ENCODE measurements around the gene C22orf39. TPM values are rescaled to one million over a fixed set of nuclear protein-coding genes. Genes with fewer than 3 reads are reported as not detected.
A peak's percentile ranks its signal among the peaks of the same experiment; 100 is the strongest.

Gene C22orf39
- total and polyA plus RNA-seq, 4 donors = 11.3 to 22.4 (median 13.5) TPM

GRCh38 chr22:19424186-19424500, 23.4 kb downstream of the C22orf39 start:
- Histone ChIP-seq H3K9ac (ENCODE audit: low read depth in 1 of 2, low read length in 2 of 2) (no peak overlapping the region), H3K27ac (ENCODE audit: low read depth in 1 of 2, low read length in 2 of 2) (peak overlapping the region; percentile 11 to 21), H3K27me3 (ENCODE audit: control insufficient read depth in 4 of 4, insufficient read depth in 4 of 4, low read length in 3 of 4) (no peaks in the 10 kb centered on the region), H3K9me3 (ENCODE audit: control insufficient read depth in 4 of 4, low read length in 3 of 4) (no peaks in the 10 kb centered on the region), H3K4me1 (ENCODE audit: control insufficient read depth in 4 of 4, insufficient read depth in 4 of 4, low read length in 3 of 4) (peaks cover 6 to 48% (median 27%) of the 10 kb centered on the region in 4 donors), H3K4me3 (ENCODE audit: low read depth in 1 of 3, low read length in 3 of 3) (no peak overlapping the region), H3K36me3 (ENCODE audit: control insufficient read depth in 4 of 4, insufficient read depth in 3 of 4, low read depth in 1 of 4, low read length in 3 of 4) (no peaks in the 10 kb centered on the region)
- no peak for DNase-seq (ENCODE audit: low spot score)
- TF ChIP-seq JUND (IDR thresholded peaks at IDR 0.05) (no peak), GABPA (IDR thresholded peaks at IDR 0.05 in 1 of 2, conservative IDR thresholded peaks at IDR 0.05 in 1 of 2) (no peak), TAF1 (conservative IDR thresholded peaks at IDR 0.05) (no peak), REST (IDR thresholded peaks at IDR 0.05) (no peak), SP1 (IDR thresholded peaks at IDR 0.05) (peak; percentile 38), RXRA (IDR thresholded peaks at IDR 0.05) (no peak), HNF4A (conservative IDR thresholded peaks at IDR 0.05) (peak; percentile 86 to 88), FOXA2 (IDR thresholded peaks at IDR 0.05) (no peak), YY1 (IDR thresholded peaks at IDR 0.05) (no peak), MAX (IDR thresholded peaks at IDR 0.05) (no peak), RAD21 (IDR thresholded peaks at IDR 0.05) (no peak), FOXA1 (IDR thresholded peaks at IDR 0.05) (no peak), CTCF (IDR thresholded peaks at IDR 0.05; ENCODE audit: low read depth, low read length, missing input control) (no peak), HNF4G (IDR thresholded peaks at IDR 0.05) (peak; percentile 82), EGR1 (IDR thresholded peaks at IDR 0.05; ENCODE audit: low read depth in 2 of 2) (no peak)
- TF ChIP-seq, protein P1, sequence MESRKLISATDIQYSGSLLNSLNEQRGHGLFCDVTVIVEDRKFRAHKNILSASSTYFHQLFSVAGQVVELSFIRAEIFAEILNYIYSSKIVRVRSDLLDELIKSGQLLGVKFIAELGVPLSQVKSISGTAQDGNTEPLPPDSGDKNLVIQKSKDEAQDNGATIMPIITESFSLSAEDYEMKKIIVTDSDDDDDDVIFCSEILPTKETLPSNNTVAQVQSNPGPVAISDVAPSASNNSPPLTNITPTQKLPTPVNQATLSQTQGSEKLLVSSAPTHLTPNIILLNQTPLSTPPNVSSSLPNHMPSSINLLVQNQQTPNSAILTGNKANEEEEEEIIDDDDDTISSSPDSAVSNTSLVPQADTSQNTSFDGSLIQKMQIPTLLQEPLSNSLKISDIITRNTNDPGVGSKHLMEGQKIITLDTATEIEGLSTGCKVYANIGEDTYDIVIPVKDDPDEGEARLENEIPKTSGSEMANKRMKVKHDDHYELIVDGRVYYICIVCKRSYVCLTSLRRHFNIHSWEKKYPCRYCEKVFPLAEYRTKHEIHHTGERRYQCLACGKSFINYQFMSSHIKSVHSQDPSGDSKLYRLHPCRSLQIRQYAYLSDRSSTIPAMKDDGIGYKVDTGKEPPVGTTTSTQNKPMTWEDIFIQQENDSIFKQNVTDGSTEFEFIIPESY (IDR thresholded peaks at IDR 0.05) = no peak
- TF ChIP-seq, protein P2, sequence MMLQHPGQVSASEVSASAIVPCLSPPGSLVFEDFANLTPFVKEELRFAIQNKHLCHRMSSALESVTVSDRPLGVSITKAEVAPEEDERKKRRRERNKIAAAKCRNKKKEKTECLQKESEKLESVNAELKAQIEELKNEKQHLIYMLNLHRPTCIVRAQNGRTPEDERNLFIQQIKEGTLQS (IDR thresholded peaks at IDR 0.05) = no peak
- WGBS = 37% methylated on average over 3 of the region's 3 CpGs

Measured in liver (tissue), 9 donors.